Measurements from ENCODE around the gene EFNA1.

GRCh38 chr1:155166471-155167165, 38.9 kb downstream of the EFNA1 start:
- TF ChIP-seq FOXP1 (CRISPR knock-in tag; IDR thresholded peaks at IDR 0.05; ENCODE audit: borderline replicate concordance) (peak; percentile 81; the same call in 1 of the 2 replicates), STAT6 (CRISPR knock-in tag; conservative IDR thresholded peaks at IDR 0.05; ENCODE audit: low read depth) (no peak), IRF1 (CRISPR knock-in tag; IDR thresholded peaks at IDR 0.05) (no peak), CTCF (IDR thresholded peaks at IDR 0.05) (no peak), CREM (CRISPR knock-in tag; IDR thresholded peaks at IDR 0.05) (no peak), RELA (CRISPR knock-in tag; IDR thresholded peaks at IDR 0.05; ENCODE audit: borderline replicate concordance) (no peak), SP1 (CRISPR knock-in tag; conservative IDR thresholded peaks at IDR 0.05) (no peak; the same call in 1 of the 2 replicates)

Data from WTC11 (cell line).